ENCODE measurements around the gene C22orf39.
A peak's percentile ranks its signal among the peaks of the same experiment; 100 is the strongest.

Gene C22orf39

GRCh38 chr22:19429950-19430889, 17.3 kb downstream of the C22orf39 start:
- no peak for TF ChIP-seq CTCF (IDR thresholded peaks at IDR 0.05; ENCODE audit: low read depth, low read length)
- peak overlapping the region; percentile 85 for H3K27ac ChIP-seq

GRCh38 chr22:19424186-19424500, 23.4 kb downstream of the C22orf39 start:
- H3K9me3 ChIP-seq (ENCODE audit: severe bottlenecking): no peaks in the 10 kb centered on the region
- TF ChIP-seq CTCF (IDR thresholded peaks at IDR 0.05; ENCODE audit: low read depth, low read length): no peak
- DNase-seq: no peak
- H3K4me3 ChIP-seq (ENCODE audit: low read depth, low read length): no peak overlapping the region
- H3K27me3 ChIP-seq (ENCODE audit: insufficient read depth, low read depth, severe bottlenecking): no peaks in the 10 kb centered on the region
- no peak overlapping the region for H3K27ac ChIP-seq
- H3K36me3 ChIP-seq: peaks cover 8% of the 10 kb centered on the region; the same call in 1 of the 2 replicates

More at GRCh38 chr22:19429950-19430889, 17.3 kb downstream of the C22orf39 start:
- H3K4me3 ChIP-seq (ENCODE audit: low read depth, low read length): peak overlapping the region; percentile 80
- no peaks in the 10 kb centered on the region for H3K27me3 ChIP-seq (ENCODE audit: insufficient read depth, low read depth, severe bottlenecking)
- DNase-seq: no peak
- H3K36me3 ChIP-seq: peaks cover 23% of the 10 kb centered on the region
- no peaks in the 10 kb centered on the region for H3K9me3 ChIP-seq (ENCODE audit: severe bottlenecking)

- H3K4me3 ChIP-seq (ENCODE audit: low read depth, low read length): no peak overlapping the region
- no peak for TF ChIP-seq CTCF (IDR thresholded peaks at IDR 0.05; ENCODE audit: low read depth, low read length)
- DNase-seq: no peak
- no peaks in the 10 kb centered on the region for H3K27me3 ChIP-seq (ENCODE audit: insufficient read depth, low read depth, severe bottlenecking)
- H3K36me3 ChIP-seq: peaks cover 3% of the 10 kb centered on the region; the same call in 1 of the 2 replicates
- H3K9me3 ChIP-seq (ENCODE audit: severe bottlenecking): no peaks in the 10 kb centered on the region
- H3K27ac ChIP-seq: no peak overlapping the region
Measured at GRCh38 chr22:19422440-19423301, 24.8 kb downstream of the C22orf39 start.

GRCh38 chr22:19420321-19420720, 27.2 kb downstream of the C22orf39 start:
- DNase-seq: no peak
- Histone ChIP-seq H3K36me3 (peaks cover 7% of the 10 kb centered on the region; the same call in 1 of the 2 replicates), H3K4me3 (ENCODE audit: low read depth, low read length) (no peak overlapping the region), H3K9me3 (ENCODE audit: severe bottlenecking) (no peaks in the 10 kb centered on the region), H3K27ac (no peak overlapping the region), H3K27me3 (ENCODE audit: insufficient read depth, low read depth, severe bottlenecking) (no peaks in the 10 kb centered on the region)
- TF ChIP-seq CTCF (IDR thresholded peaks at IDR 0.05; ENCODE audit: low read depth, low read length): no peak

GRCh38 chr22:19419464-19420178, 27.9 kb downstream of the C22orf39 start:
- H3K27ac ChIP-seq: no peak overlapping the region
- TF ChIP-seq CTCF (IDR thresholded peaks at IDR 0.05; ENCODE audit: low read depth, low read length): no peak
- DNase-seq: no peak

More at GRCh38 chr22:19419464-19420178, 27.9 kb downstream of the C22orf39 start:
- no peaks in the 10 kb centered on the region for H3K27me3 ChIP-seq (ENCODE audit: insufficient read depth, low read depth, severe bottlenecking)
- no peak overlapping the region for H3K4me3 ChIP-seq (ENCODE audit: low read depth, low read length)
- H3K36me3 ChIP-seq: peaks cover 7% of the 10 kb centered on the region; the same call in 1 of the 2 replicates
- H3K9me3 ChIP-seq (ENCODE audit: severe bottlenecking): no peaks in the 10 kb centered on the region
